H1 (cell line): ENCODE data around the gene DAPK3. TPM values are rescaled to one million over a fixed set of nuclear protein-coding genes. Genes with fewer than 3 reads are reported as not detected.
A peak's percentile ranks its signal among the peaks of the same experiment; 100 is the strongest.

Experiments used
- BACH1 ChIP-seq: IDR thresholded peaks from 2 replicates; pipeline ENCODE4 v1.6.1; 2012; ENCODE audit warnings: low read length, improper control_type of control experiment
- BCL11A ChIP-seq, 2 experiments: IDR thresholded peaks; one replicate each; pipeline ENCODE4 v1.6.1; 2011; ENCODE audit warnings: low read depth in 2 of 2, low read length in 2 of 2, mild to moderate bottlenecking in 2 of 2
- CEBPB ChIP-seq: IDR thresholded peaks from 2 replicates; pipeline ENCODE4 v1.6.1; 2012; ENCODE audit warnings: low read depth, low read length
- CHD7 ChIP-seq: fragments of 300-600 bp; sonication (generic); IDR thresholded peaks from 2 replicates; pipeline ENCODE4 v1.7.1; 2012; ENCODE audit warnings: low read length, moderate library complexity, mild to moderate bottlenecking, inconsistent platforms; ENCODE audit not compliant: insufficient replicate concordance
- FOSL1 ChIP-seq: IDR thresholded peaks from 2 replicates; pipeline ENCODE4 v1.6.1; 2011; ENCODE audit warnings: mild to moderate bottlenecking, low read depth, low read length, moderate library complexity; ENCODE audit not compliant: insufficient read depth
- GTF2F1 ChIP-seq: IDR thresholded peaks from 2 replicates; pipeline ENCODE4 v1.6.1; 2012; ENCODE audit warnings: low read depth, low read length, improper control_type of control experiment, borderline replicate concordance
- MAX ChIP-seq: IDR thresholded peaks from 2 replicates; pipeline ENCODE4 v1.6.1; 2012; ENCODE audit warnings: inconsistent platforms
- POU5F1 ChIP-seq: IDR thresholded peaks from 2 replicates; pipeline ENCODE4 v1.6.1; 2011; ENCODE audit warnings: low read depth, mild to moderate bottlenecking, low read length, moderate library complexity
- TAF1 ChIP-seq: IDR thresholded peaks from 2 replicates; pipeline ENCODE4 v1.6.1; 2011; ENCODE audit warnings: mild to moderate bottlenecking, low read depth, low read length
- TAF7 ChIP-seq: optimal IDR thresholded peaks from 2 replicates; pipeline ENCODE3; 2011; ENCODE audit warnings: low read depth, mild to moderate bottlenecking, inconsistent platforms, low read length, moderate library complexity, borderline replicate concordance
- TBP ChIP-seq: IDR thresholded peaks from 2 replicates; pipeline ENCODE4 v1.6.1; 2011; ENCODE audit warnings: low read depth, low read length, improper control_type of control experiment
- polyA plus RNA-seq, 7 experiments: library from polyadenylated mRNA; depleted of rRNA in 3 of 7; stranded (reverse) in 5 of 7; unstranded in 2 of 7; fragments of >200 nt in 5 of 7; fragments of 200-250 nt in 2 of 7; gene quantifications; 1 replicate in 5 of 7; 2 replicates in 1 of 7; 4 replicates in 1 of 7; pipeline versions ENCODE4 v1.2.1 to v1.2.3, GENCODE V29; 2011 to 2013; ENCODE audit warnings: missing spikeins in 2 of 7, mixed read lengths in 2 of 7
- total RNA-seq: library from RNA; stranded (reverse); fragmentation: NEBNext Ultra II Directional; extraction: Animal tissue kit (Norgen Biotek cat#: 25700); gene quantifications from 2 replicates; pipeline ENCODE4 v1.2.1, GENCODE V29; 2021

DAPK3 gene
- total and polyA plus RNA-seq, 2 of the 8 experiments (the other 6 are each of a cell fraction or from before 2014, with no cell fraction given): 53.2 to 78.1 TPM

DNA sequence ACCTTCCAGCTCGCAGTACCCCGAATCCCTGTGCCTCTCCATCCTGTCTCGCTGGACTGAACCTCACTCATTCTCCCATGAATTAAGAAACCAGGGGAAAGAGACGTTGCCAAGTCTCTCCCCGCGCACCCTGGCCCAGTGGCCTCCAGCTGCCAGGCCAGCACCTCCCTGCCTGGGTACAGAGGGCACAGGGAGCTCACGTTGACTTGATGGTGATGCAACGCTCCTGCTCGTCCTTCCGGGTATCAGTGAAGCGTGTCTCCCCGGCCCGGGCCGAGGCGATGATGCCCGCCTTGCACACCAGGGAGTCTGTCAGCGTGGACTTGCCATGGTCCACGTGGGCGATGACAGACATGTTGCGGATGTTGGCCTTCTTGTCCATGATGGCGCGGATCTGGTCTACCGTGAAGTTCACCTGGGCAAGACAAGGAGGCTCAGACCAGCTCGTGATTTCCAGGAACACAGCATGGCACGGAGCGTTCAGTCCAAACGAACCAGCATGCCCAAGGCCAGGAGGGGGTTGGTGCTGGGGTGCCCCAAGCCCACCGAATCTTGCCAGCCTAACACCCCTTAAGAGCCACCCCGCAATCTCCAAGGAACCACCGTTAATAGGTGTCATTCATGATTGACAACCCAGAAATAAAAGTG is 13.2 kb upstream of the DAPK3 start (continued):
- TF ChIP-seq CHD7 (no peak), MAX (peak; percentile 78), CEBPB (no peak), TAF7 (peak; percentile 17), BACH1 (no peak), GTF2F1 (no peak), TBP (no peak), POU5F1 (no peak), BCL11A (IDR thresholded peaks at IDR 0.05; ENCODE audit: low read depth in 2 of 2, low read length in 2 of 2) (no peak), TAF1 (0 out of 2 replicates have a peak, but pooled peaks have one; percentile 24), FOSL1 (no peak)
